ENCODE measurements around the gene BTG3. TPM values are rescaled to one million over a fixed set of nuclear protein-coding genes. Genes with fewer than 3 reads are reported as not detected.

BTG3 gene
- polyA plus RNA-seq, 4 donors: 4.7 to 34.7 (median 10.8) TPM

Other genes starting within 250 kb of the BTG3 start
- 10 to 100 TPM; 12.5 to 64.8 (median 35.7) TPM for gene CXADR, start 99.9 kb downstream of the BTG3 start, polyA plus RNA-seq
- gene C21orf91, start 206.5 kb upstream of the BTG3 start, polyA plus RNA-seq: 1 to 10 TPM; 1.8 to 8.3 (median 2.1) TPM

Data from small intestine (tissue), 4 donors.